ENCODE results near the gene GCLC. TPM values are rescaled to one million over a fixed set of nuclear protein-coding genes. Genes with fewer than 3 reads are reported as not detected.

The GCLC gene
- total and polyA plus RNA-seq, 9 of the 15 experiments (the other 6 are each of a cell fraction or from before 2014, with no cell fraction given) = 3.9 to 20.0 (median 9.4) TPM

- no peak for TF ChIP-seq RBM25 (IDR thresholded peaks at IDR 0.05; ENCODE audit: low read depth, low read length, severe bottlenecking)
- TF ChIP-seq PBX2 (CRISPR knock-in tag; IDR thresholded peaks at IDR 0.05; ENCODE audit: low read depth) = no peak
- TF ChIP-seq PBX2 (tag; conservative IDR thresholded peaks at IDR 0.05; ENCODE audit: low read depth) = 0 out of 2 replicates have a peak, but pooled peaks have one; percentile 19
- no peak for TF ChIP-seq FOXM1 (IDR thresholded peaks at IDR 0.05; ENCODE audit: low read depth)
- TF ChIP-seq FOXM1 (CRISPR knock-in tag; IDR thresholded peaks at IDR 0.05; ENCODE audit: low read depth) = no peak
- TF ChIP-seq STAT5B (CRISPR knock-in tag; IDR thresholded peaks at IDR 0.05) = no peak
- TF ChIP-seq SAP30 (IDR thresholded peaks at IDR 0.05; ENCODE audit: borderline replicate concordance, insufficient read depth, low read depth, low read length, poor library complexity, severe bottlenecking) = peak; percentile 59
- peak; percentile 80 for TF ChIP-seq MXI1 (IDR thresholded peaks at IDR 0.05; ENCODE audit: low read depth, low read length)
- TF ChIP-seq KLF16 (IDR thresholded peaks at IDR 0.05) = 0 out of 2 replicates have a peak, but pooled peaks have one; percentile 13
- TF ChIP-seq TEAD4 (IDR thresholded peaks at IDR 0.05; ENCODE audit: low read length) = peak; percentile 60
- no peak for TF ChIP-seq TEAD4 (CRISPR knock-in tag; IDR thresholded peaks at IDR 0.05; ENCODE audit: borderline replicate concordance)
- TF ChIP-seq, protein P1, sequence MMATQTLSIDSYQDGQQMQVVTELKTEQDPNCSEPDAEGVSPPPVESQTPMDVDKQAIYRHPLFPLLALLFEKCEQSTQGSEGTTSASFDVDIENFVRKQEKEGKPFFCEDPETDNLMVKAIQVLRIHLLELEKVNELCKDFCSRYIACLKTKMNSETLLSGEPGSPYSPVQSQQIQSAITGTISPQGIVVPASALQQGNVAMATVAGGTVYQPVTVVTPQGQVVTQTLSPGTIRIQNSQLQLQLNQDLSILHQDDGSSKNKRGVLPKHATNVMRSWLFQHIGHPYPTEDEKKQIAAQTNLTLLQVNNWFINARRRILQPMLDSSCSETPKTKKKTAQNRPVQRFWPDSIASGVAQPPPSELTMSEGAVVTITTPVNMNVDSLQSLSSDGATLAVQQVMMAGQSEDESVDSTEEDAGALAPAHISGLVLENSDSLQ (IDR thresholded peaks at IDR 0.05) = no peak
- peak; percentile 73 for TF ChIP-seq ARID1B (IDR thresholded peaks at IDR 0.05)
- TF ChIP-seq ZKSCAN1 (IDR thresholded peaks at IDR 0.05; ENCODE audit: low read depth, low read length) = peak; percentile 87
- no peak for TF ChIP-seq ZNF318 (IDR thresholded peaks at IDR 0.05; ENCODE audit: borderline replicate concordance in 1 of 2, low read depth in 1 of 2)
- TF ChIP-seq SP1 (CRISPR knock-in tag; IDR thresholded peaks at IDR 0.05) = 0 out of 2 replicates have a peak, but pooled peaks have one; percentile 23
- peak; percentile 40; the same call in 1 of the 2 replicates for TF ChIP-seq POLR2AphosphoS5 (IDR thresholded peaks at IDR 0.05; ENCODE audit: control insufficient read depth, insufficient read depth, low read depth, low read length)
Observed at GRCh38 chr6:53539561-53539960, 5.3 kb downstream of the GCLC start (continued).

All from K562 (cell line).